HUES64 (cell line): ENCODE measurements around the gene PFKFB3.
"Not testable (repeated sequence)": the region's sequence is repeated elsewhere in the genome, so short reads cannot be mapped to it uniquely, and the experiment has no call there.

Experiments used
- H3K27ac ChIP-seq: 2 replicates; pipeline ENCODE4 v1.7.0; 2013; ENCODE audit warnings: low read depth, low read length, inconsistent platforms
- H3K27me3 ChIP-seq: 2 replicates; pipeline ENCODE4 v1.6.1; 2013; ENCODE audit warnings: mild to moderate bottlenecking, low read length; ENCODE audit not compliant: insufficient read depth
- H3K36me3 ChIP-seq: 2 replicates; pipeline ENCODE4 v1.6.1; 2013; ENCODE audit warnings: mild to moderate bottlenecking, low read length; ENCODE audit not compliant: insufficient read depth
- H3K4me1 ChIP-seq: 2 replicates; pipeline ENCODE4 v1.6.1; 2013; ENCODE audit warnings: mild to moderate bottlenecking, low read length, moderate library complexity; ENCODE audit not compliant: insufficient read depth
- H3K4me3 ChIP-seq: 2 replicates; pipeline ENCODE4 v1.5.1; 2013; ENCODE audit warnings: mild to moderate bottlenecking, low read length, moderate library complexity
- H3K9ac ChIP-seq: 2 replicates; pipeline ENCODE4 v1.6.1; 2013; ENCODE audit warnings: mild to moderate bottlenecking, low read depth, low read length
- H3K9me3 ChIP-seq: 2 replicates; pipeline ENCODE4 v1.6.1; 2013; ENCODE audit warnings: low read depth, low read length; ENCODE audit not compliant: insufficient read depth
- WGBS: fragments of 150-250, 120-280 bp; methylation state at CpG from one replicate; pipeline ENCODE4 v1.1.7; 2013; ENCODE audit warnings: missing lambda C conversion rate; 5-methylcytosine and 5-hydroxymethylcytosine counted together

Gene PFKFB3

GRCh38 chr10:6230315-6230714 is 27.6 kb downstream of the PFKFB3 start:
- no peak overlapping the region for H3K4me3 ChIP-seq
- H3K27me3 ChIP-seq = no peaks in the 10 kb centered on the region
- no peak overlapping the region for H3K9ac ChIP-seq
- H3K4me1 ChIP-seq = no peaks in the 10 kb centered on the region
- H3K9me3 ChIP-seq = no peaks in the 10 kb centered on the region
- H3K36me3 ChIP-seq = peaks cover 96% of the 10 kb centered on the region
- no peak overlapping the region for H3K27ac ChIP-seq
- 96% methylated on average over 2 of the region's 2 CpGs for WGBS

GRCh38 chr10:6231146-6231545 is 28.4 kb downstream of the PFKFB3 start:
- H3K4me1 ChIP-seq = no peaks in the 10 kb centered on the region
- no peaks in the 10 kb centered on the region for H3K9me3 ChIP-seq
- H3K9ac ChIP-seq = no peak overlapping the region
- no peak overlapping the region for H3K4me3 ChIP-seq
- WGBS = 95% methylated on average over 12 of the region's 12 CpGs
- H3K36me3 ChIP-seq = peaks cover 93% of the 10 kb centered on the region
- no peaks in the 10 kb centered on the region for H3K27me3 ChIP-seq
- no peak overlapping the region for H3K27ac ChIP-seq

- WGBS = 87% methylated on average over 13 of the region's 13 CpGs
- H3K4me1 ChIP-seq = no peaks in the 10 kb centered on the region
- H3K27ac ChIP-seq = no peak overlapping the region
- H3K9me3 ChIP-seq = no peaks in the 10 kb centered on the region
- no peaks in the 10 kb centered on the region for H3K27me3 ChIP-seq
- no peak overlapping the region for H3K4me3 ChIP-seq
- H3K9ac ChIP-seq = no peak overlapping the region
- peaks cover 89% of the 10 kb centered on the region for H3K36me3 ChIP-seq
Measured at GRCh38 chr10:6231730-6232129, 29.0 kb downstream of the PFKFB3 start.

- Histone ChIP-seq H3K27ac (no peak overlapping the region), H3K27me3 (no peaks in the 10 kb centered on the region), H3K4me3 (no peak overlapping the region), H3K36me3 (peaks cover 83% of the 10 kb centered on the region), H3K4me1 (no peaks in the 10 kb centered on the region), H3K9me3 (no peaks in the 10 kb centered on the region), H3K9ac (no peak overlapping the region)
- WGBS = 94% methylated on average over 15 of the region's 15 CpGs
Measured at GRCh38 chr10:6232225-6232807, 29.6 kb downstream of the PFKFB3 start.

- Histone ChIP-seq H3K9ac (no peak overlapping the region), H3K4me3 (no peak overlapping the region), H3K27ac (no peak overlapping the region), H3K36me3 (peaks cover 75% of the 10 kb centered on the region), H3K27me3 (no peaks in the 10 kb centered on the region), H3K4me1 (no peaks in the 10 kb centered on the region), H3K9me3 (no peaks in the 10 kb centered on the region)
- WGBS = 94% methylated on average over 28 of the region's 28 CpGs
Measured at GRCh38 chr10:6232846-6233724, 30.4 kb downstream of the PFKFB3 start.

- Histone ChIP-seq H3K36me3 (peaks cover 70% of the 10 kb centered on the region), H3K27ac (no peak overlapping the region), H3K9ac (no peak overlapping the region), H3K27me3 (no peaks in the 10 kb centered on the region), H3K9me3 (no peaks in the 10 kb centered on the region), H3K4me3 (no peak overlapping the region), H3K4me1 (no peaks in the 10 kb centered on the region)
- WGBS = 93% methylated on average over 11 of the region's 11 CpGs
Measured at GRCh38 chr10:6233725-6234277, 31.1 kb downstream of the PFKFB3 start.

- H3K27me3 ChIP-seq = no peaks in the 10 kb centered on the region
- no peaks in the 10 kb centered on the region for H3K4me1 ChIP-seq
- WGBS = 94% methylated on average over 13 of the region's 13 CpGs
- no peak overlapping the region for H3K27ac ChIP-seq
- H3K4me3 ChIP-seq = no peak overlapping the region
- no peaks in the 10 kb centered on the region for H3K9me3 ChIP-seq
- peaks cover 64% of the 10 kb centered on the region for H3K36me3 ChIP-seq
- H3K9ac ChIP-seq = no peak overlapping the region
Measured at GRCh38 chr10:6234371-6234770, 31.6 kb downstream of the PFKFB3 start.

GRCh38 chr10:6236349-6237198 is 33.8 kb downstream of the PFKFB3 start:
- H3K9ac ChIP-seq = no peak overlapping the region
- H3K27me3 ChIP-seq = no peaks in the 10 kb centered on the region
- H3K4me3 ChIP-seq = no peak overlapping the region
- no peaks in the 10 kb centered on the region for H3K9me3 ChIP-seq
- no peaks in the 10 kb centered on the region for H3K4me1 ChIP-seq
- peaks cover 44% of the 10 kb centered on the region for H3K36me3 ChIP-seq
- H3K27ac ChIP-seq = no peak overlapping the region
- WGBS = 93% methylated on average over 38 of the region's 38 CpGs

- H3K27me3 ChIP-seq = no peaks in the 10 kb centered on the region
- H3K4me1 ChIP-seq = no peaks in the 10 kb centered on the region
- H3K9me3 ChIP-seq = no peaks in the 10 kb centered on the region
- WGBS = 92% methylated on average over 8 of the region's 9 CpGs
- peaks cover 38% of the 10 kb centered on the region for H3K36me3 ChIP-seq
- H3K27ac ChIP-seq = no peak overlapping the region
- H3K9ac ChIP-seq = no peak overlapping the region
- H3K4me3 ChIP-seq = no peak overlapping the region
Measured at GRCh38 chr10:6237199-6237530, 34.4 kb downstream of the PFKFB3 start.

GRCh38 chr10:6238587-6239212 is 36.0 kb downstream of the PFKFB3 start:
- H3K27me3 ChIP-seq, H3K9ac ChIP-seq, H3K4me3 ChIP-seq, H3K27ac ChIP-seq, H3K4me1 ChIP-seq, H3K9me3 ChIP-seq: not testable (repeated sequence)
- H3K36me3 ChIP-seq = peaks cover 23% of the 10 kb centered on the region
- WGBS = 92% methylated on average over 6 of the region's 6 CpGs
